Cortex of kidney (tissue), 1 donor: ENCODE measurements around the gene CFAP54.
A peak's percentile ranks its signal among the peaks of the same experiment; 100 is the strongest.
"Not testable (repeated sequence)": the region's sequence is repeated elsewhere in the genome, so short reads cannot be mapped to it uniquely, and the experiment has no call there.

Experiments
- DNase-seq: peaks from one replicate; lab custom pipeline; 2025; lab: John Stamatoyannopoulos, UW

Gene CFAP54

GRCh38 chr12:96489392-96490056 is at the start of gene CFAP54:
Gene CFAP54 (plus strand): TSS chr12:96489577. CDS start chr12:96489610, 33 bp downstream.
- peak; percentile 22 for DNase-seq

- DNase-seq, result no peak
Observed at GRCh38 chr12:96441816-96442215, 47.6 kb upstream of the CFAP54 start.

- no peak for DNase-seq
Observed at GRCh38 chr12:96442906-96443305, 46.5 kb upstream of the CFAP54 start.

- DNase-seq, result no peak
Observed at GRCh38 chr12:96444399-96444798, 45.0 kb upstream of the CFAP54 start.

GRCh38 chr12:96445691-96446583 is 43.4 kb upstream of the CFAP54 start:
- DNase-seq, result no peak

- no peak for DNase-seq
Observed at GRCh38 chr12:96447256-96447655, 42.1 kb upstream of the CFAP54 start.

GRCh38 chr12:96448300-96448699 is 41.1 kb upstream of the CFAP54 start:
- DNase-seq, result no peak

- no peak for DNase-seq
Observed at GRCh38 chr12:96452261-96452922, 37.0 kb upstream of the CFAP54 start.

- no peak for DNase-seq
Observed at GRCh38 chr12:96454396-96454795, 35.0 kb upstream of the CFAP54 start.

GRCh38 chr12:96456265-96456974 is 33.0 kb upstream of the CFAP54 start:
- DNase-seq, result no peak

GRCh38 chr12:96457191-96457930 is 32.0 kb upstream of the CFAP54 start:
- DNase-seq, result no peak

GRCh38 chr12:96459281-96459680 is 30.1 kb upstream of the CFAP54 start:
- not testable (repeated sequence) for DNase-seq

GRCh38 chr12:96462571-96463280 is 26.7 kb upstream of the CFAP54 start:
- DNase-seq, result no peak

- no peak for DNase-seq
Observed at GRCh38 chr12:96465896-96466295, 23.5 kb upstream of the CFAP54 start.

- no peak for DNase-seq
Observed at GRCh38 chr12:96466939-96467751, 22.2 kb upstream of the CFAP54 start.

- no peak for DNase-seq
Observed at GRCh38 chr12:96471368-96472050, 17.9 kb upstream of the CFAP54 start.

- no peak for DNase-seq
Observed at GRCh38 chr12:96472384-96472783, 17.0 kb upstream of the CFAP54 start.

GRCh38 chr12:96473394-96474093 is 15.8 kb upstream of the CFAP54 start:
- no peak for DNase-seq

GRCh38 chr12:96474206-96474605 is 15.2 kb upstream of the CFAP54 start:
- no peak for DNase-seq
